Psoas muscle (tissue), 8 donors: Measurements from ENCODE around the gene PTGDS. TPM values are rescaled to one million over a fixed set of nuclear protein-coding genes. Genes with fewer than 3 reads are reported as not detected.

Experiments used
- ATAC-seq, 4 donors: fragments of 200-7000 bp; cut with Tn5 transposase; one replicate each; pipeline ENCODE4 v1.9.1; 2020; ENCODE audit warnings: moderate library complexity in 3 of 4, mild to moderate bottlenecking in 2 of 4
- DNase-seq, 2 donors: peaks; one replicate each; pipeline ENCODE4 v3.0.0-alpha.2; 2020
- H3K27ac ChIP-seq: fragments of 200-600 bp; one replicate; pipeline ENCODE4 v1.8.0; 2022
- H3K27me3 ChIP-seq, 3 donors: fragments of 200-600 bp in 1 of 3; one replicate each; pipeline versions ENCODE4 v1.6.1 to v1.8.0; 2013 to 2022; ENCODE audit warnings: low read length in 2 of 3, mild to moderate bottlenecking in 2 of 3, moderate library complexity in 1 of 3; ENCODE audit not compliant: insufficient read depth in 3 of 3
- H3K36me3 ChIP-seq, 2 donors: fragments of 200-600 bp in 1 of 2; one replicate each; pipeline versions ENCODE4 v1.6.1 to v1.8.0; 2013 to 2022; ENCODE audit warnings: low read depth in 1 of 2, mild to moderate bottlenecking in 1 of 2, moderate library complexity in 1 of 2; ENCODE audit not compliant: insufficient read depth in 1 of 2
- H3K4me1 ChIP-seq: fragments of 200-600 bp; one replicate; pipeline ENCODE4 v1.8.0; 2022
- H3K4me3 ChIP-seq: fragments of 200-600 bp; one replicate; pipeline ENCODE4 v1.8.0; 2022; ENCODE audit warnings: mild to moderate bottlenecking
- H3K9me3 ChIP-seq: fragments of 200-600 bp; one replicate; pipeline ENCODE4 v1.8.0; 2022
- CTCF ChIP-seq: fragments of 200-600 bp; IDR thresholded peaks from one replicate; pipeline ENCODE4 v1.8.0; 2022; ENCODE audit warnings: antibody characterized with exemption
- WGBS, 3 donors: extraction: QIAGEN DNeasy Blood & Tissue Kit; methylation state at CpG; one replicate each; pipeline versions ENCODE4 v1.1.6 to v1.1.7; 2013; 5-methylcytosine and 5-hydroxymethylcytosine counted together
- intact Hi-C, 2 donors: fragments of 100-400 bp; cut with DNase I; formaldehyde crosslinking; loops; one replicate each; pipeline versions ENCODE4 v1.11.0 to v1.14.2; 2022
- polyA plus RNA-seq, 3 donors: library from polyadenylated mRNA; stranded (reverse); fragments of 200-250 nt; gene quantifications; one replicate each; pipeline ENCODE4 v1.2.3, GENCODE V29; 2013
- total RNA-seq, 4 donors: library from RNA; stranded (reverse); fragmentation: NEBNext Ultra II Directional in 2 of 4; extraction: Animal tissue kit (Norgen Biotek cat#: 25700) in 2 of 4; gene quantifications; one replicate each; pipeline versions ENCODE4 v1.2.1 to v1.2.4, GENCODE V29; 2021 to 2023
- donor health status: healthy with polysubstance abuse.
- donor health status: DM: no; HTN: no; CAD: no; lungs with moderate emphysema.
- donor health status: Bipolar disorder and iron deficiency.
- donor health status: healthy.
- donor health status: DM: yes; HTN: yes; CAD: no.
- donor health status: DM: no; HTN: no; CAD: no.
- donor health status: DM: no; HTN: no; CAD: no.
- donor health status: DM: yes; HTN: yes; CAD: no.

Gene PTGDS
- total and polyA plus RNA-seq, 7 donors, result 23.3 to 130 (median 37.9) TPM

DNA sequence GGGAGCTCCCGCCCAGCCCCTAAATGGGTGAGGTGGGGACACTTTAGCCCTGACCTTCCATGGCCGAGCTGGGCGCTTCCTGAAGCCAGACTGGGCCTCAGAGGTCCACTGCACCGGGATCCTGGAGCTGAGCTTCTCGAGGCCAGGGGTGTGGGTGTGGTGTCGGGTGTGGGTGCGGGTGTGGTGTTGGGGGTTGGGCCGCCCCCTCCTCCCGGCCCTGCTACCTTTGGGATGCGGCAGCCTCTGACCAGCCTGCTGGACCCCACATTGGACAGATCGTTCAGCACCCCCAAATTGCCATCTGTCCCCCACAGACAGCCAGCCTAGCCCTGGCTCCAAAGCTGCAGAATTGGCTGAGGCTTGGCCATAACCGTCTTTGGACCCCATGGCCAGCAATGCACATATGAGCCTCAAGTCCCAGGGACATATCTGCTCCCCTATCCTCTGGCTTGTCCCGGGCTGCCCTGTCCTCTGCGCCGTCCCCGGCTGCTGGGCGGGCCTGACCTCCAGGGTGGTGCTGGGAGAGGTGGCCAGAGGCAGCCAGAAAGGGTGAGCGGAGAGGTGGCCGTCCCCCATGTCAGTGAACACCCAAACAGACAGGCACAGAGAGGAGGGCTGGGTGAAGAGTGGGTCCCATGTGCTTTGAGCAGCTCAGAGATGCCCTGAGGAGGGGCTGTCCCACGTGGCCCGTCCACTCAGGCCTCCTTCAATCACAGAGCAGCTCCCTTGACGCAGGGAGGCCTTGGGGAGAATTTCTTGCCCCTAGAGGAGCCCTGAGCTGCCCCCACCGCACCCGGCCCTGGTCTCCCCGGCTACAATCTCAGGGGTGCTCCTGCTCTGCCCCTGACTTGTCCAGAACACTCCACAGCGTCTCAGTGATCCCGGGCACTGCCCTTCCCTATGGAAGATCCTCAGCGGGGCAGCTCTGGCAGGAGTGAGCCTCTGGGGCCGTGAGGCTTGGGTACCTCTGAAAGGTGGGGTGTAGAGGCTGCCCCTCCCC is 3.4 kb upstream of the PTGDS start:
- no peak overlapping the region for H3K27ac ChIP-seq
- ATAC-seq (no peak), DNase-seq (no peak)
- H3K4me1 ChIP-seq, result peaks cover 12% of the 10 kb centered on the region
- peaks cover 0 to 1% (median 0%) of the 10 kb centered on the region in 3 donors for H3K27me3 ChIP-seq
- no peak overlapping the region for H3K4me3 ChIP-seq
- no peaks in the 10 kb centered on the region for H3K36me3 ChIP-seq
- TF ChIP-seq CTCF, result no peak
- 89 to 93% (median 90%) methylated on average over 26 to 29 of the region's 29 CpGs for WGBS, 3 donors
- H3K9me3 ChIP-seq, result no peaks in the 10 kb centered on the region
- intact Hi-C loops, result no loop called here

GRCh38 chr9:136974817-136975535 is 2.3 kb upstream of the PTGDS start:
- intact Hi-C loops, result no loop called here
- H3K36me3 ChIP-seq, result no peaks in the 10 kb centered on the region
- no peak for DNase-seq
- no peak overlapping the region for H3K4me3 ChIP-seq
- TF ChIP-seq CTCF, result no peak
- 56 to 70% (median 64%) methylated on average over 15 of the region's 15 CpGs for WGBS, 3 donors
- peaks cover 0 to 3% (median 0%) of the 10 kb centered on the region in 3 donors for H3K27me3 ChIP-seq
- H3K9me3 ChIP-seq, result no peaks in the 10 kb centered on the region
- H3K4me1 ChIP-seq, result peaks cover 12% of the 10 kb centered on the region
- H3K27ac ChIP-seq, result no peak overlapping the region
- no peak for ATAC-seq

GRCh38 chr9:136975644-136976043 is 1.7 kb upstream of the PTGDS start:
- Histone ChIP-seq H3K27ac (no peak overlapping the region), H3K4me1 (peaks cover 12% of the 10 kb centered on the region), H3K9me3 (no peaks in the 10 kb centered on the region), H3K4me3 (no peak overlapping the region), H3K36me3 (no peaks in the 10 kb centered on the region), H3K27me3 (peaks cover 0 to 3% (median 0%) of the 10 kb centered on the region in 3 donors)
- DNase-seq (no peak), ATAC-seq (peak in 1 of 4 donors; percentile 18)
- peak; percentile 14 for TF ChIP-seq CTCF
- WGBS, 3 donors, result 17 to 31% (median 19%) methylated on average over 12 to 14 of the region's 14 CpGs
- intact Hi-C loops, result no loop called here

DNA sequence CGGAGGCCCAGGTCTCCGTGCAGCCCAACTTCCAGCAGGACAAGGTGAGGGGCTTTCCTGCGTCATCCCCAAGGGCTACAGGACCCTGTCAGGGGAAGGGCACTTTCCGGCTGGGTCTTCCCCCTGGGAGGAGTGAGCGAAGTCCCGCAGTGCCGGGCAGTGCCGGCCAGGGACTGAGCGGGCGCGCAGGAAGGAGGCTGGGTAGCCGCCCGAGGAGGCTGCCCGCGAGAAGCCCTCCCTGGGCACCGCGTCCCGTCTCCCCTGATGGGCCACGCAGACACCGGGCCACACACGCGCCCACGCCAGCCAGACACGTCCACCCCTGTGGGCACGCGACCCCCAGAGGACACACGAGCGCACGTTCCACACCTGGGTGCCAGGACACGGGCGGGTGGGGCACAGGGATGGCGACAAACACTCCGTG is 357 bp downstream of the PTGDS start:
- peak overlapping the region; percentile 64 for H3K4me3 ChIP-seq
- TF ChIP-seq CTCF, result no peak
- no peaks in the 10 kb centered on the region for H3K36me3 ChIP-seq
- no peak for DNase-seq
- ATAC-seq, result peak in 3 of 4 donors; percentile 2 to 5 (median 4)
- peaks cover 12% of the 10 kb centered on the region for H3K4me1 ChIP-seq
- 10 to 11% (median 10%) methylated on average over 23 to 33 of the region's 33 CpGs for WGBS, 3 donors
- no peak overlapping the region for H3K27ac ChIP-seq
- intact Hi-C loops, result no loop called here
- no peaks in the 10 kb centered on the region for H3K9me3 ChIP-seq
- peaks cover 0 to 4% (median 3%) of the 10 kb centered on the region in 3 donors for H3K27me3 ChIP-seq
